OCI-LY3 (cell line): Measurements from ENCODE around the gene CIDEB.

Experiments
- H2AFZ ChIP-seq: fragments of 200-600, 300-600 bp; shearing (Covaris generic); 2 replicates; pipeline ENCODE4 v1.6.0; 2014; ENCODE audit warnings: antibody characterized with exemption, low read depth, low read length
- H3K27ac ChIP-seq: fragments of 200-600, 300-600 bp; sonication (generic); 2 replicates; pipeline ENCODE4 v1.5.1; 2014; ENCODE audit warnings: mild to moderate bottlenecking, low read length, moderate library complexity, mixed read lengths
- H3K27me3 ChIP-seq: fragments of 200-600, 300-600 bp; sonication (generic); 2 replicates; pipeline ENCODE4 v1.6.1; 2014; ENCODE audit warnings: low read depth, low read length, mixed read lengths
- H3K36me3 ChIP-seq: fragments of 200-600, 300-600 bp; sonication (generic); replicated peaks from 2 replicates; pipeline ENCODE3; 2014; ENCODE audit warnings: low read depth, low read length, mixed read lengths
- H3K4me1 ChIP-seq: fragments of 300-600, 200-600 bp; sonication (generic); 2 replicates; pipeline ENCODE4 v1.6.1; 2014; ENCODE audit warnings: low read length, mixed read lengths
- H3K4me2 ChIP-seq: fragments of 200-600, 300-600 bp; sonication (generic); 2 replicates; pipeline ENCODE4 v1.6.1; 2014; ENCODE audit warnings: low read length, mixed read lengths
- H3K4me3 ChIP-seq: fragments of 300-600, 200-600 bp; sonication (generic); 2 replicates; pipeline ENCODE4 v1.5.1; 2014; ENCODE audit warnings: antibody characterized with exemption, mild to moderate bottlenecking, low read length, moderate library complexity
- H3K79me2 ChIP-seq: fragments of 300-600, 200-600 bp; shearing (Covaris generic); 2 replicates; pipeline ENCODE4 v1.6.1; 2014; ENCODE audit warnings: mild to moderate bottlenecking, low read length, mixed read lengths
- H3K9ac ChIP-seq: fragments of 300-600, 200-600 bp; shearing (Covaris generic); 2 replicates; pipeline ENCODE4 v1.6.0; 2014; ENCODE audit warnings: mild to moderate bottlenecking, low read length, moderate library complexity
- H3K9me3 ChIP-seq: fragments of 200-600, 300-600 bp; shearing (Covaris generic); 2 replicates; pipeline ENCODE4 v1.6.1; 2014; ENCODE audit warnings: low read length, mixed read lengths; ENCODE audit not compliant: insufficient read depth
- H4K20me1 ChIP-seq: fragments of 200-600, 300-600 bp; sonication (generic); 2 replicates; pipeline ENCODE4 v1.6.1; 2016; ENCODE audit warnings: low read length, mixed read lengths; ENCODE audit not compliant: insufficient read depth
- EZH2phosphoT487 ChIP-seq: fragments of 200-600 bp; shearing (Covaris generic); IDR thresholded peaks from 2 replicates; pipeline ENCODE4 v1.6.1; 2018; ENCODE audit warnings: antibody characterized with exemption, mixed run types, low read depth
- TF ChIP-seq, protein P1 (sequence below): fragments of 200-600, 300-600 bp; sonication (generic); IDR thresholded peaks from 2 replicates; pipeline ENCODE4 v1.5.1; 2014; ENCODE audit warnings: antibody characterized with exemption, low read length, low read depth

Gene CIDEB

GRCh38 chr14:24331731-24332267 is 24.0 kb upstream of the CIDEB start:
- no peak overlapping the region for H3K9ac ChIP-seq

DNA sequence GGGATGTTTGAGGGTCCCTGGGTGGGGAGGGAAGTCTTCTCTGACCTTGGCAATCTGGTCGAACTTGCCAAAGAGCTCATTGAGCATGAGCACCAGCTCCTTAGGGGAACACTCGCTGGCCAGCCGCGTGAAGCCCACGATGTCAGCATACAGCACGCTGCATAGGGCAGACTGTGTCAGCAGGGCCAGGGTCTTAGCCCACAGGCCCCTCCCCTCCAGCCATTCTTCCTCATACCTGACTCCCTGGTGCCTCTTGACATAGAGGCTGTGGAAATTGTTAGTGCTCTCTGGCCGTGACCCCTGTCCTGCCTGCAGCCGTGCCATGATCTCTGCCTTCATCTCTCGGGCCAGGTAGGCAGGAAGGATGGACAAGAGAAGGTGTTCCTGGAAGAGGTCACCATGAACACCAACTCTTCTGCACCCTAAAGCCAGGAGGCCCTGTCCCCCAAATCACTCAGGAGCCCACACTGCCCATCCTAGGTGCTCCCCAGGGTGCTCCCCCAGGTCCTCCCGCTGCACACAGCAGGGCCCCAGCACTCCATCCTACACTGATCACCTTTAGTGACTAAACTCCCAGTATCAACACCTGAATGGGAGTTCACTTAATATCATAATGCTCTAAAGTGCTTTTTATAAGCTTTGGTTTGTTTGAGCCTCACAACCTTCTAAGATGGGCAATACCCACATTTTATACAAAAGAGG is 23.3 kb upstream of the CIDEB start:
- Histone ChIP-seq H3K27me3 (peaks cover 21% of the 10 kb centered on the region), H3K79me2 (no peaks in the 10 kb centered on the region), H3K9me3 (no peaks in the 10 kb centered on the region), H3K27ac (no peak overlapping the region), H3K4me3 (no peak overlapping the region), H4K20me1 (no peaks in the 10 kb centered on the region), H3K4me1 (peaks cover 19% of the 10 kb centered on the region), H3K36me3 (no peaks in the 10 kb centered on the region), H2AFZ (peak overlapping the region; percentile 41; the same call in 1 of the 2 replicates), H3K4me2 (no peak overlapping the region; the same call in 1 of the 2 replicates), H3K9ac (no peak overlapping the region)
- no peak for TF ChIP-seq EZH2phosphoT487
- TF ChIP-seq, protein P1, sequence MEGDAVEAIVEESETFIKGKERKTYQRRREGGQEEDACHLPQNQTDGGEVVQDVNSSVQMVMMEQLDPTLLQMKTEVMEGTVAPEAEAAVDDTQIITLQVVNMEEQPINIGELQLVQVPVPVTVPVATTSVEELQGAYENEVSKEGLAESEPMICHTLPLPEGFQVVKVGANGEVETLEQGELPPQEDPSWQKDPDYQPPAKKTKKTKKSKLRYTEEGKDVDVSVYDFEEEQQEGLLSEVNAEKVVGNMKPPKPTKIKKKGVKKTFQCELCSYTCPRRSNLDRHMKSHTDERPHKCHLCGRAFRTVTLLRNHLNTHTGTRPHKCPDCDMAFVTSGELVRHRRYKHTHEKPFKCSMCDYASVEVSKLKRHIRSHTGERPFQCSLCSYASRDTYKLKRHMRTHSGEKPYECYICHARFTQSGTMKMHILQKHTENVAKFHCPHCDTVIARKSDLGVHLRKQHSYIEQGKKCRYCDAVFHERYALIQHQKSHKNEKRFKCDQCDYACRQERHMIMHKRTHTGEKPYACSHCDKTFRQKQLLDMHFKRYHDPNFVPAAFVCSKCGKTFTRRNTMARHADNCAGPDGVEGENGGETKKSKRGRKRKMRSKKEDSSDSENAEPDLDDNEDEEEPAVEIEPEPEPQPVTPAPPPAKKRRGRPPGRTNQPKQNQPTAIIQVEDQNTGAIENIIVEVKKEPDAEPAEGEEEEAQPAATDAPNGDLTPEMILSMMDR, result no peak

More at GRCh38 chr14:24331731-24332267, 24.0 kb upstream of the CIDEB start:
- H3K27ac ChIP-seq, result no peak overlapping the region
- H3K4me3 ChIP-seq, result peak overlapping the region; percentile 58
- peak overlapping the region; percentile 41 for H2AFZ ChIP-seq
- H3K4me1 ChIP-seq, result peaks cover 19% of the 10 kb centered on the region
- H3K9me3 ChIP-seq, result no peaks in the 10 kb centered on the region
- peak overlapping the region; percentile 73 for H3K4me2 ChIP-seq
- peaks cover 23% of the 10 kb centered on the region for H3K27me3 ChIP-seq
- H3K36me3 ChIP-seq, result no peaks in the 10 kb centered on the region
- no peaks in the 10 kb centered on the region for H4K20me1 ChIP-seq
- TF ChIP-seq EZH2phosphoT487, result no peak
- TF ChIP-seq, protein P1, result no peak
- H3K79me2 ChIP-seq, result no peaks in the 10 kb centered on the region

GRCh38 chr14:24329736-24330135 is 22.0 kb upstream of the CIDEB start:
- Histone ChIP-seq H3K36me3 (no peaks in the 10 kb centered on the region), H3K4me1 (peaks cover 19% of the 10 kb centered on the region), H3K79me2 (no peaks in the 10 kb centered on the region), H3K4me3 (no peak overlapping the region), H4K20me1 (no peaks in the 10 kb centered on the region), H3K9ac (no peak overlapping the region), H3K27ac (no peak overlapping the region), H3K4me2 (no peak overlapping the region), H3K27me3 (peaks cover 15% of the 10 kb centered on the region), H3K9me3 (no peaks in the 10 kb centered on the region), H2AFZ (no peak overlapping the region)
- TF ChIP-seq EZH2phosphoT487, result no peak

- no peak overlapping the region for H3K4me2 ChIP-seq
Observed at GRCh38 chr14:24329073-24329663, 21.4 kb upstream of the CIDEB start.

More at GRCh38 chr14:24329073-24329663, 21.4 kb upstream of the CIDEB start:
- Histone ChIP-seq H4K20me1 (no peaks in the 10 kb centered on the region), H3K9me3 (no peaks in the 10 kb centered on the region), H3K27me3 (peaks cover 9% of the 10 kb centered on the region), H3K4me1 (peaks cover 17% of the 10 kb centered on the region), H3K4me3 (no peak overlapping the region), H3K79me2 (no peaks in the 10 kb centered on the region), H3K27ac (no peak overlapping the region), H3K36me3 (no peaks in the 10 kb centered on the region), H3K9ac (no peak overlapping the region), H2AFZ (no peak overlapping the region)
- no peak for TF ChIP-seq EZH2phosphoT487
- TF ChIP-seq, protein P1, result no peak
